Activated T-cell treated with anti-CD3 and anti-CD28 coated beads, Interleukin-2, amount 50 U/mL, for 24 hours (primary cell): Measurements from ENCODE around the gene APP.
A peak's percentile ranks its signal among the peaks of the same experiment; 100 is the strongest.

Experiments used
- DNase-seq: peaks from one replicate; pipeline ENCODE4 v3.0.0-alpha.2; 2020
- H3K27ac Mint-ChIP-seq: 2 replicates; pipeline ENCODE4 v1.8.0; 2020; ENCODE audit warnings: mild to moderate bottlenecking, mixed read lengths
- H3K27me3 Mint-ChIP-seq: 2 replicates; pipeline ENCODE4 v1.8.0; 2020; ENCODE audit warnings: mixed read lengths
- H3K36me3 Mint-ChIP-seq: 2 replicates; pipeline ENCODE4 v1.8.0; 2020; ENCODE audit warnings: low read depth, mixed read lengths
- H3K4me1 Mint-ChIP-seq: 2 replicates; pipeline ENCODE4 v1.8.0; 2020; ENCODE audit warnings: low read depth, mixed read lengths
- H3K4me3 Mint-ChIP-seq: 2 replicates; pipeline ENCODE4 v1.8.0; 2020; ENCODE audit warnings: mild to moderate bottlenecking, moderate library complexity, mixed read lengths
- H3K9me3 Mint-ChIP-seq: 2 replicates; pipeline ENCODE4 v1.8.0; 2020; ENCODE audit warnings: mixed read lengths

Gene APP

GRCh38 chr21:26170471-26171257 lies at the start of gene APP:
APP (minus strand) TSS chr21:26170770; CDS start chr21:26170620, 150 bp downstream.
- peaks cover 30% of the 10 kb centered on the region for H3K4me1 Mint-ChIP-seq
- H3K27me3 Mint-ChIP-seq = peaks cover 12% of the 10 kb centered on the region
- peak; percentile 96 for DNase-seq
- H3K9me3 Mint-ChIP-seq = no peaks in the 10 kb centered on the region
- H3K27ac Mint-ChIP-seq = peak within 1 kb of the TSS; percentile 81
- peaks cover 13% of the 10 kb centered on the region for H3K36me3 Mint-ChIP-seq
- H3K4me3 Mint-ChIP-seq = peak within 1 kb of the TSS; percentile 92

- H3K9me3 Mint-ChIP-seq = no peaks in the 10 kb centered on the region
- H3K27me3 Mint-ChIP-seq = peaks cover 3% of the 10 kb centered on the region
- H3K36me3 Mint-ChIP-seq = no peaks in the 10 kb centered on the region
- no peak overlapping the region for H3K27ac Mint-ChIP-seq
- H3K4me3 Mint-ChIP-seq = no peak overlapping the region
- no peak for DNase-seq
- no peaks in the 10 kb centered on the region for H3K4me1 Mint-ChIP-seq
These were observed 41.6 kb upstream of the APP start for GRCh38 chr21:26212220-26212619.

GRCh38 chr21:26210614-26211013 lies 40.0 kb upstream of the APP start:
- H3K4me1 Mint-ChIP-seq = no peaks in the 10 kb centered on the region
- no peak for DNase-seq
- H3K27ac Mint-ChIP-seq = no peak overlapping the region
- H3K27me3 Mint-ChIP-seq = peaks cover 3% of the 10 kb centered on the region
- H3K9me3 Mint-ChIP-seq = no peaks in the 10 kb centered on the region
- no peak overlapping the region for H3K4me3 Mint-ChIP-seq
- no peaks in the 10 kb centered on the region for H3K36me3 Mint-ChIP-seq

GRCh38 chr21:26207021-26207420 lies 36.5 kb upstream of the APP start:
- H3K36me3 Mint-ChIP-seq = no peaks in the 10 kb centered on the region
- H3K4me3 Mint-ChIP-seq = no peak overlapping the region
- no peak overlapping the region for H3K27ac Mint-ChIP-seq
- peaks cover 3% of the 10 kb centered on the region for H3K27me3 Mint-ChIP-seq
- no peak for DNase-seq
- no peaks in the 10 kb centered on the region for H3K4me1 Mint-ChIP-seq
- no peaks in the 10 kb centered on the region for H3K9me3 Mint-ChIP-seq

GRCh38 chr21:26199456-26199855 lies 28.9 kb upstream of the APP start:
- Mint-ChIP-seq H3K27me3 (no peaks in the 10 kb centered on the region), H3K9me3 (no peaks in the 10 kb centered on the region), H3K4me1 (no peaks in the 10 kb centered on the region), H3K36me3 (no peaks in the 10 kb centered on the region), H3K27ac (no peak overlapping the region), H3K4me3 (no peak overlapping the region)
- no peak for DNase-seq

- no peak for DNase-seq
- Mint-ChIP-seq H3K4me1 (no peaks in the 10 kb centered on the region), H3K4me3 (no peak overlapping the region), H3K27ac (no peak overlapping the region), H3K36me3 (no peaks in the 10 kb centered on the region), H3K9me3 (no peaks in the 10 kb centered on the region), H3K27me3 (no peaks in the 10 kb centered on the region)
These were observed 25.1 kb upstream of the APP start for GRCh38 chr21:26195708-26196107.

- Mint-ChIP-seq H3K27me3 (no peaks in the 10 kb centered on the region), H3K9me3 (no peaks in the 10 kb centered on the region), H3K36me3 (no peaks in the 10 kb centered on the region), H3K4me3 (no peak overlapping the region), H3K4me1 (no peaks in the 10 kb centered on the region), H3K27ac (no peak overlapping the region)
- DNase-seq = no peak
These were observed 24.3 kb upstream of the APP start for GRCh38 chr21:26194811-26195251.

GRCh38 chr21:26194326-26194725 lies 23.8 kb upstream of the APP start:
- Mint-ChIP-seq H3K4me1 (no peaks in the 10 kb centered on the region), H3K27me3 (no peaks in the 10 kb centered on the region), H3K9me3 (no peaks in the 10 kb centered on the region), H3K4me3 (no peak overlapping the region), H3K36me3 (no peaks in the 10 kb centered on the region), H3K27ac (no peak overlapping the region)
- DNase-seq = no peak

- H3K4me1 Mint-ChIP-seq = no peaks in the 10 kb centered on the region
- H3K9me3 Mint-ChIP-seq = no peaks in the 10 kb centered on the region
- no peak overlapping the region for H3K4me3 Mint-ChIP-seq
- H3K36me3 Mint-ChIP-seq = no peaks in the 10 kb centered on the region
- no peak for DNase-seq
- no peak overlapping the region for H3K27ac Mint-ChIP-seq
- no peaks in the 10 kb centered on the region for H3K27me3 Mint-ChIP-seq
These were observed 21.0 kb upstream of the APP start for GRCh38 chr21:26191609-26192008.

- Mint-ChIP-seq H3K36me3 (no peaks in the 10 kb centered on the region), H3K9me3 (peaks cover under 1% of the 10 kb centered on the region), H3K4me3 (no peak overlapping the region), H3K27ac (no peak overlapping the region), H3K4me1 (no peaks in the 10 kb centered on the region), H3K27me3 (no peaks in the 10 kb centered on the region)
- DNase-seq = no peak
These were observed 17.9 kb upstream of the APP start for GRCh38 chr21:26188422-26188821.

GRCh38 chr21:26185446-26185845 lies 14.9 kb upstream of the APP start:
- H3K4me3 Mint-ChIP-seq = no peak overlapping the region

GRCh38 chr21:26185021-26185420 lies 14.5 kb upstream of the APP start:
- no peaks in the 10 kb centered on the region for H3K27me3 Mint-ChIP-seq
- no peaks in the 10 kb centered on the region for H3K4me1 Mint-ChIP-seq
- no peak overlapping the region for H3K4me3 Mint-ChIP-seq
- no peaks in the 10 kb centered on the region for H3K36me3 Mint-ChIP-seq
- no peak overlapping the region for H3K27ac Mint-ChIP-seq
- peaks cover 3% of the 10 kb centered on the region for H3K9me3 Mint-ChIP-seq
- no peak for DNase-seq

More at GRCh38 chr21:26185446-26185845, 14.9 kb upstream of the APP start:
- H3K4me1 Mint-ChIP-seq = no peaks in the 10 kb centered on the region
- no peak overlapping the region for H3K27ac Mint-ChIP-seq
- no peaks in the 10 kb centered on the region for H3K27me3 Mint-ChIP-seq
- H3K36me3 Mint-ChIP-seq = no peaks in the 10 kb centered on the region
- peaks cover 3% of the 10 kb centered on the region for H3K9me3 Mint-ChIP-seq
- no peak for DNase-seq

- H3K27me3 Mint-ChIP-seq = peaks cover 3% of the 10 kb centered on the region
- H3K4me3 Mint-ChIP-seq = no peak overlapping the region
- peaks cover 3% of the 10 kb centered on the region for H3K9me3 Mint-ChIP-seq
- no peaks in the 10 kb centered on the region for H3K4me1 Mint-ChIP-seq
- no peaks in the 10 kb centered on the region for H3K36me3 Mint-ChIP-seq
- no peak overlapping the region for H3K27ac Mint-ChIP-seq
- DNase-seq = no peak
These were observed 8.9 kb upstream of the APP start for GRCh38 chr21:26179501-26179900.

- H3K4me1 Mint-ChIP-seq = no peaks in the 10 kb centered on the region
- no peak overlapping the region for H3K27ac Mint-ChIP-seq
- H3K9me3 Mint-ChIP-seq = no peaks in the 10 kb centered on the region
- H3K36me3 Mint-ChIP-seq = no peaks in the 10 kb centered on the region
- no peak overlapping the region for H3K4me3 Mint-ChIP-seq
- H3K27me3 Mint-ChIP-seq = peaks cover 3% of the 10 kb centered on the region
- no peak for DNase-seq
These were observed 7.3 kb upstream of the APP start for GRCh38 chr21:26177746-26178426.

GRCh38 chr21:26177187-26177586 lies 6.6 kb upstream of the APP start:
- no peak overlapping the region for H3K27ac Mint-ChIP-seq
- no peak for DNase-seq
- H3K36me3 Mint-ChIP-seq = no peaks in the 10 kb centered on the region
- H3K4me1 Mint-ChIP-seq = no peaks in the 10 kb centered on the region
- no peak overlapping the region for H3K4me3 Mint-ChIP-seq
- peaks cover 3% of the 10 kb centered on the region for H3K27me3 Mint-ChIP-seq
- H3K9me3 Mint-ChIP-seq = no peaks in the 10 kb centered on the region
